ENCODE data around the gene CST9L. TPM values are rescaled to one million over a fixed set of nuclear protein-coding genes. Genes with fewer than 3 reads are reported as not detected.
A peak's percentile ranks its signal among the peaks of the same experiment; 100 is the strongest.

CST9L gene
- total RNA-seq, 1 donor from 2014 or later: not detected

DNA sequence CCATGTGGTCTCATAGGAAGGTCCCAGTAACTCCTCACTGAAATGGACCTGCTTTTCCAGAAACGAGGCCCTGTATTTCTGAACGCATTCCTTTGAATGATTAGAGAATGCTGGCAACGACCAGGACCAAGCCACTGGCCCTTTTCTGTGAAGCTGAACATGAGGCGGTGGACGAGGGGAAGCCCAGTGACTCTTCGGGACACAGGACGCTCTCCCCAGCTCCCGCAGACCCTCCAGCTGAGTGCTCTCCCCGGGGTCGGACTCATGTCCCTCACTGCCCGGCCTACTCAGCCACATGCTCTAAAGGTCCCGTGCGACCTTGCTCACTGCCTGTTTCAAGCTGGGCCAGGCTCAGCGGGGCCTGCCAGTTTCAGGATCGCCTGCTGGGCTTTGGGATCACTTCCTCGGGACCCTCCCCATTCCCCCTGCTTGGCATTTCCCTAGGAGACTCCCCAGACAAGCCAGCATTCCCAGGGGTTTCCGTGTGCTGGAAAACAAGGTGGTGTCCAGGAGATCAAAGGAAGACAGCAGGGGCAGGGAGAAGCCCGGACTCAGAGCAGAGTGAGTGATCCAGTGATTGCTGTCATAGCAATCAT lies 40.1 kb upstream of the CST9L start:
- H3K4me3 ChIP-seq (ENCODE audit: low read depth, low read length): no peak overlapping the region
- no peak for DNase-seq (ENCODE audit: low read depth)
- H3K27me3 ChIP-seq (ENCODE audit: control insufficient read depth, insufficient read depth, low read length): peaks cover under 1% of the 10 kb centered on the region
- no peaks in the 10 kb centered on the region for H3K36me3 ChIP-seq (ENCODE audit: control insufficient read depth, insufficient read depth, low read length)
- TF ChIP-seq, protein P1, sequence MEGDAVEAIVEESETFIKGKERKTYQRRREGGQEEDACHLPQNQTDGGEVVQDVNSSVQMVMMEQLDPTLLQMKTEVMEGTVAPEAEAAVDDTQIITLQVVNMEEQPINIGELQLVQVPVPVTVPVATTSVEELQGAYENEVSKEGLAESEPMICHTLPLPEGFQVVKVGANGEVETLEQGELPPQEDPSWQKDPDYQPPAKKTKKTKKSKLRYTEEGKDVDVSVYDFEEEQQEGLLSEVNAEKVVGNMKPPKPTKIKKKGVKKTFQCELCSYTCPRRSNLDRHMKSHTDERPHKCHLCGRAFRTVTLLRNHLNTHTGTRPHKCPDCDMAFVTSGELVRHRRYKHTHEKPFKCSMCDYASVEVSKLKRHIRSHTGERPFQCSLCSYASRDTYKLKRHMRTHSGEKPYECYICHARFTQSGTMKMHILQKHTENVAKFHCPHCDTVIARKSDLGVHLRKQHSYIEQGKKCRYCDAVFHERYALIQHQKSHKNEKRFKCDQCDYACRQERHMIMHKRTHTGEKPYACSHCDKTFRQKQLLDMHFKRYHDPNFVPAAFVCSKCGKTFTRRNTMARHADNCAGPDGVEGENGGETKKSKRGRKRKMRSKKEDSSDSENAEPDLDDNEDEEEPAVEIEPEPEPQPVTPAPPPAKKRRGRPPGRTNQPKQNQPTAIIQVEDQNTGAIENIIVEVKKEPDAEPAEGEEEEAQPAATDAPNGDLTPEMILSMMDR (IDR thresholded peaks at IDR 0.05; ENCODE audit: insufficient read depth, low read length, poor library complexity, severe bottlenecking): no peak

DNA sequence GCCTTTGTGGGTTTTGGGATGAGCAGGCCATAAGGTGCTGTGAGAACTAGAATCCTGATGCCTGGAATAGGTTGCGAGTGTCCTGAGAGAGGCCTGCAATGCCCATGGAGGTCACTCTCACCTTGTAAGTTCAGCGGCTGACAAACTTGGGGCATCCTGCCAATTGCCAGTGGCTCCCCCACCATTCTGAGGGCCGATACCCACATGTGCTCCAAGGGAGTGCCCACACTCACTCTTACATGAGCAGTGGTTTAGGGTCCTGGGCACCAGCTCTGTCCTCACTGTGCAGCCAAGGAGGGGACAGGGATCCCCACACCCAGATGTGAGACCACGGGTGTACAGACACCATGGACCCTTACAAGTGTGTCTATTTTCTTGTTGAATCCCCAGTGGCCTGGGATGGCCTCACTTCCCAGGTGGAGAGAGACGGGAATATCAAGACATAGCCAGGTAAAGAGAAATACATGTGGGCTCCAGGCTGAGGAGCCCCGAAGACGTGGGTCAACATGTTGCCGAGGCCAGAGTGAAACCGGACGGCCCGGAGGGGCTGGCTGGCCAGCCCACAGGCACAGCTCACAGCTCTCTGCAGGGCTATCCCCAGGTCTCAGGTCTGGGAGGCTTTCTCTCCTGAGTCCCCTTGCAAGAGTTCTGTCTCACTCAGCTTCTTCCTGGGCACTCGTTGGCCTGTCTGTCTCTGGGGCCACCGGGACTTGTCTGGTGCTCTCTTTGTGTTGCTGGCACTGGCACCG lies 39.4 kb upstream of the CST9L start:
- H3K27me3 ChIP-seq (ENCODE audit: control insufficient read depth, insufficient read depth, low read length): peaks cover 3% of the 10 kb centered on the region
- no peaks in the 10 kb centered on the region for H3K36me3 ChIP-seq (ENCODE audit: control insufficient read depth, insufficient read depth, low read length)
- DNase-seq (ENCODE audit: low read depth): no peak
- H3K4me3 ChIP-seq (ENCODE audit: low read depth, low read length): no peak overlapping the region
- TF ChIP-seq, protein P1 (IDR thresholded peaks at IDR 0.05; ENCODE audit: insufficient read depth, low read length, poor library complexity, severe bottlenecking): no peak

- Histone ChIP-seq H3K4me3 (ENCODE audit: low read depth, low read length) (no peak overlapping the region), H3K36me3 (ENCODE audit: control insufficient read depth, insufficient read depth, low read length) (no peaks in the 10 kb centered on the region), H3K27me3 (ENCODE audit: control insufficient read depth, insufficient read depth, low read length) (peaks cover 6% of the 10 kb centered on the region)
- TF ChIP-seq, protein P1 (IDR thresholded peaks at IDR 0.05; ENCODE audit: insufficient read depth, low read length, poor library complexity, severe bottlenecking): peak; percentile 90
- DNase-seq (ENCODE audit: low read depth): no peak
Measured at GRCh38 chr20:23606652-23607049, 38.4 kb upstream of the CST9L start.

DNA sequence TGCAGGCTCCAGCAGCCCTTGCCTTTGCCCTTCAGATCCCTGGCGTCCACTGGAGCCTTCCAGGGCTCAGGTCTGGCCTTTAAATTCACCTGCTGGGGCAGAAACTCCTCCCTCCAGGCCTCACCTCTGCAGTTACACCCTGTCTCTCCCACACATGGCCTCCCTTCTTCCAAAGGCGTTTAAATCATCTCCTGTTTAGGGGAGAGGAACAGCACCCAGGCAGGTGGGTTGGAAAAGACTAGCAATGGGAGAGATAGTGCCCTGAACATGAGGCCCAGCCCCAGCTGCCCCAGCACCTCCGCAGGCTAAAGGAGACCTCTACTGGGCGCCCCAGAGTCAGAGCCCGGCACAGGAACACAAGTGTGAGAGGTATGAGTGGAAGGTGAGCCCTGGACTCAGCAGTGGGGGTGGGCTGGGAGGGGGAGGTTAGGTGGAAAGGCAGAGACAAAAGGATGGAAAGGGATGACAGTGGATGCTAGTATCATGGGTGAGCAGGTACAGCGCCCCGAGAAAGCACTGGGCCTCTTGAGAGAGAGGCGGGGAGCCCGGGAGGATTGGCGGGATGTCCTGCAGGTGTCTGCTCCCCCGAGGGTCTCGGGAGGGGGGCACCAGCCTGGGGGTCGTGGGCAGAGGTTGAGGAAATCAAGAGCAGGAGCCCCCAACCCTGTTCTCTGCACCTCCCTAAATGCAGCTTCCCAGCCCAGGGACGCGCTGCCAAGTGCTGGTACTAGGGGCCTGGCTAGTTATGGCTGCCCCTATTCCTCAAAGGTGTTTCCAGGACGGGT lies 37.8 kb upstream of the CST9L start, which contains the start of gene CST9:
Gene CST9, minus strand, starts transcription at position 51 of the 785 bp plus-strand sequence. CDS start 53 bp downstream, outside the sequence.
- no peak for DNase-seq (ENCODE audit: low read depth)
- TF ChIP-seq, protein P1 (IDR thresholded peaks at IDR 0.05; ENCODE audit: insufficient read depth, low read length, poor library complexity, severe bottlenecking): no peak
- Histone ChIP-seq H3K4me3 (ENCODE audit: low read depth, low read length) (no peak within 1 kb of the TSS), H3K27me3 (ENCODE audit: control insufficient read depth, insufficient read depth, low read length) (peaks cover 6% of the 10 kb centered on the region), H3K36me3 (ENCODE audit: control insufficient read depth, insufficient read depth, low read length) (no peaks in the 10 kb centered on the region)

DNA sequence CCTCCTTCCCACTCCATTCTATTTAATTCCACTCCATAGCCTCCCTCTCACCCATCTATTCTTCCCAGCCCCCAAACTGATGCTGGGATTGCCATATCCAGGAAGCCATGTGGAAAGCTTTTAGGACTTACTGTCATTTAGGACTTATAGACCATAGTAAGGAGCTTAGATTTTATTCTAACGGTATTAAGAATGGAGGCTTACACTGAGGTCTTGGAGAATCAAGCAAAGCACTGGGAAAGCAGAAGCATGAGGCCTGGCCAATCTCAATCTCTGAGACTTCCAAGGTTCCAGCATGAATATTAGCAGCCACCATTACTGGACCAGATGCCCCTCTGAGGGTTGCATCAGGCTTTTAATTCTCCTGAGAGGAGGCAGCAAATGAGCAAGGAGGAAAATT lies 36.0 kb upstream of the CST9L start:
- Histone ChIP-seq H3K4me3 (ENCODE audit: low read depth, low read length) (no peak overlapping the region), H3K36me3 (ENCODE audit: control insufficient read depth, insufficient read depth, low read length) (no peaks in the 10 kb centered on the region), H3K27me3 (ENCODE audit: control insufficient read depth, insufficient read depth, low read length) (peaks cover 6% of the 10 kb centered on the region)
- TF ChIP-seq, protein P1 (IDR thresholded peaks at IDR 0.05; ENCODE audit: insufficient read depth, low read length, poor library complexity, severe bottlenecking): no peak
- no peak for DNase-seq (ENCODE audit: low read depth)
